Endothelial cell of umbilical vein (primary cell): ENCODE measurements around the gene PEX10.

ENCODE experiments used
- EZH2 ChIP-seq: IDR thresholded peaks from 2 replicates; pipeline ENCODE4 v1.6.1; 2012; ENCODE audit warnings: borderline replicate concordance, low read depth, mild to moderate bottlenecking, moderate library complexity, low read length, inconsistent platforms; ENCODE audit not compliant: severe bottlenecking
- FOS ChIP-seq: IDR thresholded peaks from 2 replicates; pipeline ENCODE4 v1.6.1; 2011; ENCODE audit warnings: mild to moderate bottlenecking, low read length, moderate library complexity, borderline replicate concordance; ENCODE audit not compliant: insufficient read depth
- GATA2 ChIP-seq: IDR thresholded peaks from 2 replicates; pipeline ENCODE4 v1.7.0; 2011; ENCODE audit warnings: low read depth, mild to moderate bottlenecking, moderate library complexity, mixed read lengths, low read length; ENCODE audit not compliant: insufficient read length, insufficient read depth
- JUN ChIP-seq: IDR thresholded peaks from 2 replicates; pipeline ENCODE4 v1.6.1; 2011; ENCODE audit warnings: borderline replicate concordance, low read depth; ENCODE audit not compliant: insufficient read length, insufficient read depth
- MYC ChIP-seq: IDR thresholded peaks from one replicate; pipeline ENCODE4 v1.6.1; 2011; ENCODE audit warnings: mild to moderate bottlenecking, low read depth, low read length
- POLR2A ChIP-seq: IDR thresholded peaks from 2 replicates; pipeline ENCODE4 v1.6.1; 2012; ENCODE audit warnings: low read depth, mild to moderate bottlenecking, control low read depth, low read length
- POLR2AphosphoS5 ChIP-seq: IDR thresholded peaks from 2 replicates; pipeline ENCODE4 v1.6.1; 2012; ENCODE audit warnings: low read depth, mild to moderate bottlenecking, control low read depth, low read length, moderate library complexity; ENCODE audit not compliant: insufficient read depth
- TF ChIP-seq, protein P1 (sequence below), 2 donors: IDR thresholded peaks; 1 replicate in 1 of 2; 2 replicates in 1 of 2; pipeline ENCODE4 v1.5.1; 2011; ENCODE audit warnings: low read length in 2 of 2, mild to moderate bottlenecking in 2 of 2, moderate library complexity in 2 of 2, control low read depth in 1 of 2, inconsistent platforms in 1 of 2, low read depth in 1 of 2; ENCODE audit not compliant: insufficient read depth in 1 of 2; ENCODE audit errors: extremely low read depth in 1 of 2
- TF ChIP-seq, protein P2 (sequence below): IDR thresholded peaks from 2 replicates; pipeline ENCODE4 v1.6.1; 2011; ENCODE audit not compliant: insufficient read depth, insufficient read length

DNA sequence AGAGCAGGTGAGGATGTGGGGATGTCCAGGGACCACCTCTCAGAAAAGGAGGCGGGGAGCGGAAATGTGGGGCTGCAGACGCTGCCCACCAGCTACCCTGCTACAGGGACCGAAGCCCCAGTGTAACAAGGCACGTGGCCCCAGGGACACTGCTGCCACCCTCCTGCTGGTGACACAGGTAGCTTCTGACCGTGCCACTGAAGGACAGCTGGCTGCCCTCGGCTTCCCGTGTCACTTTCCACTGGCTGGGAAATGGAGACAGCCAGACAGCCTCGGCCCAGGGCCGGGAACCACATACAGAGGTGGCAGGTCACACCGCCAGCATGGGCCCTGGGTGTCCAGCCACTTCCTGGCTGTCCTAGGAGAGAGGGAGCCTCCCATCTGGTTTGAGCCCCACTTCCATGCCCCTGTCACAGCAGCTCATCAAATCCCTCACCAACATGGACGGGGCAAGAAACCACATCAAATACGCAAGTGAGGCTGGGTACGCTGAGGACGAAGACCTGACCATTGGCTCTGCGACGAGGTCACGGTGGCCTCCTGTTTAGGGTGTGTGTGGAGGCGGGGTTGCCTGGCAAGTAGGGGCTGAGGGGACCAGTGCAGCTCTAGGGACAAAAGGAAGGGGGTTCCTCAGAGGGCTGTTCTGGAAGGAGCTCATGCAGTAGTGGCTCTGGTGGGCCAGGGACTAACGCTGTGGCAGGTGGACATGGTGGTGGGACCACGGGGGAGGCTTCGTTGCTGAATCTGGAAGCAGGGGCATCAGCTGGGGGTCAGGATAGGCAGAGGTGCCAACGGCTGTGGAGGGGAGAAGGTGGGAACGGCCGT is 5.0 kb downstream of the PEX10 start:
- TF ChIP-seq, protein P1, sequence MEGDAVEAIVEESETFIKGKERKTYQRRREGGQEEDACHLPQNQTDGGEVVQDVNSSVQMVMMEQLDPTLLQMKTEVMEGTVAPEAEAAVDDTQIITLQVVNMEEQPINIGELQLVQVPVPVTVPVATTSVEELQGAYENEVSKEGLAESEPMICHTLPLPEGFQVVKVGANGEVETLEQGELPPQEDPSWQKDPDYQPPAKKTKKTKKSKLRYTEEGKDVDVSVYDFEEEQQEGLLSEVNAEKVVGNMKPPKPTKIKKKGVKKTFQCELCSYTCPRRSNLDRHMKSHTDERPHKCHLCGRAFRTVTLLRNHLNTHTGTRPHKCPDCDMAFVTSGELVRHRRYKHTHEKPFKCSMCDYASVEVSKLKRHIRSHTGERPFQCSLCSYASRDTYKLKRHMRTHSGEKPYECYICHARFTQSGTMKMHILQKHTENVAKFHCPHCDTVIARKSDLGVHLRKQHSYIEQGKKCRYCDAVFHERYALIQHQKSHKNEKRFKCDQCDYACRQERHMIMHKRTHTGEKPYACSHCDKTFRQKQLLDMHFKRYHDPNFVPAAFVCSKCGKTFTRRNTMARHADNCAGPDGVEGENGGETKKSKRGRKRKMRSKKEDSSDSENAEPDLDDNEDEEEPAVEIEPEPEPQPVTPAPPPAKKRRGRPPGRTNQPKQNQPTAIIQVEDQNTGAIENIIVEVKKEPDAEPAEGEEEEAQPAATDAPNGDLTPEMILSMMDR (IDR thresholded peaks at IDR 0.05; ENCODE audit: extremely low read depth in 1 of 2, insufficient read depth in 1 of 2, low read depth in 1 of 2, low read length in 2 of 2), result no peak
- no peak for TF ChIP-seq POLR2A
- no peak for TF ChIP-seq GATA2
- TF ChIP-seq EZH2, result no peak
- no peak for TF ChIP-seq POLR2AphosphoS5
- TF ChIP-seq, protein P2, sequence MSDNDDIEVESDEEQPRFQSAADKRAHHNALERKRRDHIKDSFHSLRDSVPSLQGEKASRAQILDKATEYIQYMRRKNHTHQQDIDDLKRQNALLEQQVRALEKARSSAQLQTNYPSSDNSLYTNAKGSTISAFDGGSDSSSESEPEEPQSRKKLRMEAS, result no peak
- TF ChIP-seq MYC, result no peak
- TF ChIP-seq FOS, result no peak
- TF ChIP-seq JUN, result no peak
